PC-3 (cell line): Measurements from ENCODE around the gene FUT3. TPM values are rescaled to one million over a fixed set of nuclear protein-coding genes. Genes with fewer than 3 reads are reported as not detected.

ENCODE experiments used
- ATAC-seq: fragments of 200-7000 bp; cut with Tn5 transposase; 2 replicates; pipeline ENCODE4 v1.9.1; 2020; ENCODE audit warnings: mild to moderate bottlenecking, moderate library complexity
- BruUV-seq: library from RNA; stranded (reverse); fragments of 400-500 nt; replicated peaks from 2 replicates; lab custom pipeline; 2021; lab: Mats Ljungman, UMichigan
- CTCF ChIA-PET: fragments of 300-600 bp; sonication (Branson Sonifier 250); formaldehyde crosslinking; loops from one replicate; lab custom pipeline; 2022; ENCODE audit warnings: antibody characterized with exemption; lab: Charles Lee
- POLR2A ChIA-PET: fragments of 300-600 bp; sonication (Branson Sonifier 250); formaldehyde crosslinking; loops from one replicate; lab custom pipeline; 2022; ENCODE audit warnings: antibody characterized with exemption; ENCODE audit not compliant: unreplicated experiment; lab: Charles Lee
- DNase-seq: peaks from one replicate; pipeline ENCODE4 v3.0.0-alpha.2; 2015
- H2AFZ ChIP-seq: fragments of 300-600 bp; sonication (generic); 2 replicates; pipeline ENCODE4 v1.6.0; 2016; ENCODE audit warnings: antibody characterized with exemption, low read length
- H3F3A ChIP-seq: fragments of 300-600 bp; sonication (generic); one replicate; pipeline ENCODE4 v1.6.0; 2017; ENCODE audit warnings: antibody characterized with exemption, low read length, control low read depth, mild to moderate bottlenecking; ENCODE audit not compliant: unreplicated experiment
- H3K27ac ChIP-seq: fragments of 300-600 bp; sonication (generic); 2 replicates; pipeline ENCODE4 v1.5.1; 2016; ENCODE audit warnings: mild to moderate bottlenecking, low read length
- H3K27me3 ChIP-seq: fragments of 300-600 bp; sonication (generic); 2 replicates; pipeline ENCODE4 v1.6.1; 2016; ENCODE audit warnings: low read length, mixed read lengths
- H3K36me3 ChIP-seq: fragments of 300-600 bp; sonication (generic); 2 replicates; pipeline ENCODE4 v1.6.1; 2016; ENCODE audit warnings: low read depth, mixed run types, low read length, mixed read lengths
- H3K4me1 ChIP-seq: fragments of 300-600 bp; sonication (generic); 2 replicates; pipeline ENCODE4 v1.5.1; 2016; ENCODE audit warnings: low read length; ENCODE audit not compliant: insufficient read depth
- H3K4me2 ChIP-seq: fragments of 300-600 bp; sonication (generic); 2 replicates; pipeline ENCODE4 v1.6.0; 2016; ENCODE audit warnings: low read length
- H3K4me3 ChIP-seq: fragments of 300-600 bp; sonication (generic); 2 replicates; pipeline ENCODE4 v1.5.1; 2016; ENCODE audit warnings: mild to moderate bottlenecking, low read length, mixed read lengths
- H3K79me2 ChIP-seq: fragments of 300-600 bp; sonication (generic); 2 replicates; pipeline ENCODE4 v1.6.1; 2017; ENCODE audit warnings: low read length, mixed read lengths
- H3K9ac ChIP-seq: fragments of 300-600 bp; sonication (generic); 2 replicates; pipeline ENCODE4 v1.6.0; 2016; ENCODE audit warnings: mild to moderate bottlenecking, low read length
- H3K9me2 ChIP-seq: fragments of 300-600 bp; sonication (generic); replicated peaks from 2 replicates; pipeline ENCODE4 v1.6.1; 2016; ENCODE audit warnings: mixed run types, low read length, mixed read lengths
- H3K9me3 ChIP-seq: fragments of 300-600 bp; sonication (generic); 2 replicates; pipeline ENCODE4 v1.6.1; 2016; ENCODE audit warnings: low read length, mixed read lengths
- H4K20me1 ChIP-seq: fragments of 300-600 bp; sonication (generic); 2 replicates; pipeline ENCODE4 v1.6.1; 2016; ENCODE audit warnings: low read length, mixed read lengths
- CTCF ChIP-seq: fragments of 300-600 bp; sonication (generic); conservative IDR thresholded peaks from 2 replicates; pipeline ENCODE4 v1.5.1; 2017; ENCODE audit warnings: antibody characterized with exemption, low read depth, mild to moderate bottlenecking, low read length
- EZH2 ChIP-seq: fragments of 300-600 bp; sonication (generic); IDR thresholded peaks from one replicate; pipeline ENCODE4 v1.6.1; 2017; ENCODE audit warnings: antibody characterized with exemption, mild to moderate bottlenecking, low read length; ENCODE audit not compliant: unreplicated experiment
- EZH2phosphoT487 ChIP-seq: fragments of 300-600 bp; sonication (generic); IDR thresholded peaks from 2 replicates; pipeline ENCODE4 v1.6.1; 2018; ENCODE audit warnings: mild to moderate bottlenecking, antibody characterized with exemption, low read length, borderline replicate concordance
- intact Hi-C: fragments of 100-400 bp; cut with micrococcal nuclease; formaldehyde crosslinking; loops from 2 replicates; pipeline ENCODE4 v1.9.0; 2023
- total RNA-seq: library from RNA; depleted of rRNA; stranded (reverse); fragments of >200 nt; gene quantifications from 2 replicates; pipeline ENCODE4 v1.2.3, GENCODE V29; 2014

The FUT3 gene
- total RNA-seq, 1 experiment from 2014 or later: 7.7 TPM

DNA sequence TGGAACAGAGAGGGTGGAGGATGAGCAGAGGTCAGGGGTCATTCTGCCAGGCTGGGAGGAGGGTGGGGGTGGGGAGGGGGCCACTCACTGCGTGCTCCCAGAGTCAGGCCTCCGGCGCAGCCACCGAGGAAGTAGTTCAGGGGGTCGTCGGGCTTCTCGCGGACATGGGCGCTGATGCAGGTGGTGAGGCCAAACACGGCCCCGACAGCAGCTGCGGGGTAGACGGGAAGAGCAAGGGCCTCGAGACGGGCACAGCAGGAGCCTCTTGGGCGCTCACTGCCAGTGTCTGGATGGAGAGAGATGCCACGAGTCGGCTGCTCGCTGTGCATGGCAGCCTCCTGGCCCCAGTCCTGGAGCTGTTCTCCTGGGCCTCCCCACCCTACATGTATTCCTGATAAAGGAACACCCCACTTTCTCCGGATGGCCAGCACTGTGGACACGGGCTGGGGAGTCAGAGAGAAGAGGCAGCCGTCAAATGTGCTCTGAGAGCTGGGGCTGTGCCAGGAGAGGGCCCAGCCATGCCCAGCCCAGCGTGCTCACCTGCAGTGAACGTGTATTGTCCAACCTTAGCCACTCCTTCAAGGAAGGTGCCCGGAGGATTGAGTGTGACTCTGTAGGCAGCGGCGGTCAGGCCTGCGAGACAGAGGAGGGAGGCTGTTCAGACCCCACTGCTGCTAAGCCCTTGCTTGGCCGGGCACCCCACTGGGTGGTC lies 45.3 kb upstream of the FUT3 start:
- Histone ChIP-seq H2AFZ (no peak overlapping the region), H3K9ac (no peak overlapping the region), H3K36me3 (peaks cover 20% of the 10 kb centered on the region; the same call in 1 of the 2 replicates), H4K20me1 (peaks cover 23% of the 10 kb centered on the region), H3K4me3 (no peak overlapping the region), H3K27ac (no peak overlapping the region), H3K27me3 (no peaks in the 10 kb centered on the region), H3K9me2 (no peaks in the 10 kb centered on the region), H3F3A (no peaks in the 10 kb centered on the region), H3K4me2 (no peak overlapping the region), H3K79me2 (peaks cover 38% of the 10 kb centered on the region), H3K4me1 (no peaks in the 10 kb centered on the region), H3K9me3 (no peaks in the 10 kb centered on the region)
- ChIA-PET CTCF (no interaction called here), POLR2A (no interaction called here)
- no peak for TF ChIP-seq EZH2
- TF ChIP-seq CTCF: no peak
- TF ChIP-seq EZH2phosphoT487: no peak
- no TSS peak for BruUV-seq
- no peak for ATAC-seq
- intact Hi-C loops: no loop called here
- no peak for DNase-seq

DNA sequence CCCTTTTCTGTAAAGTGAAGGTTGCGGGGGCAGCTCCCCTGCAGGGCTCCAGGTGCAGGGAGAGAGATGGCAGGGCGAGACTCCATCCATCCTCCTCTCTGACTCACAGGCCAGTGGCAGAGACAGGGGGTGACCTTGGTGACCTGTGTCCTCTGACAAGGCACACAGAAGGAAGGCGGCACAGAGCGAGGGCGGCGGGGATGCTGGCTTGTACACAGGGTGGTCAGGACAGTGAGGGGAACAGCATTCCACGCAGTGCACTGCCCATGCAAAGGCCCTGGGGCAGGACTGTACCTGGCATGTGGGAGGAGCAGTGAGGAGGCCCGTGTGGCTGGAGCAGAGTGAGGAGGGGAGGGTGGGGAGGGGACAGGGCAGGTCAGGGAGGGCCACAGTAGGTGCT lies 44.6 kb upstream of the FUT3 start:
- peaks cover 32% of the 10 kb centered on the region for H3K79me2 ChIP-seq
- ChIA-PET CTCF (no interaction called here), POLR2A (no interaction called here)
- peaks cover 16% of the 10 kb centered on the region; the same call in 1 of the 2 replicates for H3K36me3 ChIP-seq
- intact Hi-C loops: no loop called here
- peaks cover 18% of the 10 kb centered on the region for H4K20me1 ChIP-seq
- H2AFZ ChIP-seq: no peak overlapping the region
- no peak for TF ChIP-seq EZH2phosphoT487
- no peak for TF ChIP-seq EZH2
- no peak for TF ChIP-seq CTCF
- H3F3A ChIP-seq: no peaks in the 10 kb centered on the region
- no peaks in the 10 kb centered on the region for H3K27me3 ChIP-seq
- no peak overlapping the region for H3K27ac ChIP-seq
- no peak overlapping the region for H3K4me2 ChIP-seq
- H3K4me3 ChIP-seq: no peak overlapping the region
- H3K9me3 ChIP-seq: no peaks in the 10 kb centered on the region
- DNase-seq: no peak
- H3K9me2 ChIP-seq: no peaks in the 10 kb centered on the region
- no peak overlapping the region for H3K9ac ChIP-seq
- no peak for ATAC-seq
- BruUV-seq: no TSS peak
- no peaks in the 10 kb centered on the region for H3K4me1 ChIP-seq

DNA sequence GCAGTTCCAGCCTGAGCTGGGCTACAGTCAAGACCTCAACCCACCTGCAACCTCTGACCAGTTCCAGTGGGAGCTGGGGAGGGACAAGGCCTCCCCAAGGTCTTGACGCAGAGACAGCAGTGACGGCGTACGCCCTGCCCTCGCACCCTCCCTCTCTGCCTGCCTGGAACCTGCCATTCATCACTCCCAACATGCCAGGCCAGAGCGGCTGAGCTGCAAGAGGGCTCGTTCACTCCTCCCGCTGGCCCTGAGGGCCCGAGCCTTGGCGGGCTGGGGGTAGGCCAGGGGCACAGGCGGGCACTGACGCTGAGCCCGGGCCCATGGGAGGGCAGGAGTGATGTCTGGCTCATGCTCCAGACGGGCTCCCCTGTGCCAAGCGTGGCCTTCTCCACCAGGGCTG lies 44.2 kb upstream of the FUT3 start:
- ChIA-PET CTCF (no interaction called here), POLR2A (no interaction called here)
- TF ChIP-seq EZH2 (no peak), EZH2phosphoT487 (no peak), CTCF (no peak)
- Histone ChIP-seq H3K27ac (no peak overlapping the region), H3K9me3 (no peaks in the 10 kb centered on the region), H3K27me3 (no peaks in the 10 kb centered on the region), H3K4me3 (no peak overlapping the region), H3K36me3 (peaks cover 14% of the 10 kb centered on the region; the same call in 1 of the 2 replicates), H3K4me2 (no peak overlapping the region), H3K9ac (no peak overlapping the region), H3K79me2 (peaks cover 27% of the 10 kb centered on the region), H3F3A (no peaks in the 10 kb centered on the region), H3K9me2 (no peaks in the 10 kb centered on the region), H3K4me1 (no peaks in the 10 kb centered on the region), H4K20me1 (peaks cover 17% of the 10 kb centered on the region), H2AFZ (no peak overlapping the region)
- ATAC-seq: no peak
- BruUV-seq: no TSS peak
- DNase-seq: no peak
- intact Hi-C loops: no loop called here
